GM12891 (cell line): ENCODE results near the gene ZNF446.
A peak's percentile ranks its signal among the peaks of the same experiment; 100 is the strongest.

ENCODE experiments used
- DNase-seq: peaks from one replicate; pipeline ENCODE4 v3.0.0; 2011; ENCODE audit warnings: low spot score; ENCODE audit not compliant: insufficient read length
- FAIRE-seq: peaks from 2 replicates; lab custom pipeline; 2011; peaks lifted over from hg19 to GRCh38; lab: Jason Lieb, UNC
- PAX5 ChIP-seq: IDR thresholded peaks from 2 replicates; pipeline ENCODE4 v1.6.1; 2011; ENCODE audit warnings: low read length, moderate library complexity, mild to moderate bottlenecking; ENCODE audit not compliant: insufficient read depth, severe bottlenecking
- POLR2A ChIP-seq: IDR thresholded peaks from 2 replicates; pipeline ENCODE4 v1.6.1; 2011; ENCODE audit warnings: low read depth, low read length, control low read depth
- POLR2AphosphoS5 ChIP-seq: IDR thresholded peaks from 2 replicates; pipeline ENCODE4 v1.6.1; 2011; ENCODE audit warnings: low read depth, low read length, control low read depth
- POU2F2 ChIP-seq: IDR thresholded peaks from 2 replicates; pipeline ENCODE4 v1.6.1; 2011; ENCODE audit warnings: low read depth, mild to moderate bottlenecking, control low read depth, low read length, moderate library complexity
- SPI1 ChIP-seq: IDR thresholded peaks from 2 replicates; pipeline ENCODE4 v1.6.1; 2011; ENCODE audit warnings: low read depth, low read length, control low read depth
- TAF1 ChIP-seq: IDR thresholded peaks from 2 replicates; pipeline ENCODE4 v1.6.1; 2011; ENCODE audit warnings: low read depth, low read length, control low read depth

ZNF446 gene

GRCh38 chr19:58451358-58452101 is 24.6 kb upstream of the ZNF446 start, which contains the start of gene ZNF324B:
TSS of gene ZNF324B (plus strand) at chr19:58451622. CDS start at chr19:58453702, 2,080 bp downstream.
- FAIRE-seq (peak; percentile 93), DNase-seq (peak; percentile 97)
- TF ChIP-seq PAX5 (peak; percentile 14), POLR2A (peak; percentile 45; the same call in 1 of the 2 replicates), POU2F2 (no peak), POLR2AphosphoS5 (no peak)

GRCh38 chr19:58453743-58454142 is 22.4 kb upstream of the ZNF446 start:
- no peak for TF ChIP-seq SPI1
- no peak for TF ChIP-seq TAF1
- no peak for TF ChIP-seq POLR2A
- TF ChIP-seq POLR2AphosphoS5, result no peak
- TF ChIP-seq POU2F2, result no peak
- TF ChIP-seq PAX5, result no peak
- no peak for DNase-seq
- no peak for FAIRE-seq

GRCh38 chr19:58455306-58455705 is 20.8 kb upstream of the ZNF446 start:
- TF ChIP-seq POLR2AphosphoS5 (no peak), SPI1 (no peak), PAX5 (no peak), TAF1 (no peak), POLR2A (no peak), POU2F2 (no peak)
- no peak for DNase-seq
- no peak for FAIRE-seq

DNA sequence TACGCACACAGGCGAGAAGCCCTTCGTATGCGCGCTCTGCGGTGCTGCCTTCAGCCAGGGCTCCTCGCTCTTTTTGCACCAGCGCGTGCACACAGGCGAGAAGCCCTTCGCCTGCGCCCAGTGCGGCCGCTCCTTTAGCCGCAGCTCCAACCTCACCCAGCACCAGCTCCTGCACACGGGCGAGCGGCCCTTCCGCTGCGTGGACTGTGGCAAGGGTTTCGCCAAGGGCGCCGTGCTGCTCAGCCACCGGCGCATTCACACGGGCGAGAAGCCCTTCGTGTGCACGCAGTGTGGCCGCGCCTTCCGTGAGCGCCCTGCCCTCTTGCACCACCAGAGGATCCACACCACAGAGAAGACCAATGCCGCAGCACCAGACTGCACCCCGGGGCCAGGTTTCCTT is 20.0 kb upstream of the ZNF446 start:
- TF ChIP-seq POU2F2 (no peak), SPI1 (no peak), POLR2AphosphoS5 (no peak), POLR2A (no peak), TAF1 (no peak), PAX5 (no peak)
- FAIRE-seq, result no peak
- no peak for DNase-seq

DNA sequence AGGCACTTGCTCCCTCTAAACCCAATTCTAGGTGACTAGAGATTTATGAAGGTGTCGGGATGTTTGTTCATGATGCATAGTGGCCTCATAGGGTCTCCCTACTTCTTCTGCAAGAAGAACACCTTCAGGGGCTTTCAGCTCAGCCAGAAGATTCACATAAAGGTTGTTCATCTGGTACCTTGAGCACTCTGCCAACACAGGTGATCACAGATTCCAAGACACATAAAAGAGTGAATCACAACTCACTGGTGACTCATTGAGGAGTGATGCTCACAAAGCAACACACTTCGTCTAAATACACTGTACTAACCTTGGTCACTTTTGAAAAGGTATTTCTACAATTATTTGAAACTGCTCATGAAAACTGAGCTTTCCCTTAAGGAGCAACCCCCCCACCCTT is 16.1 kb upstream of the ZNF446 start:
- FAIRE-seq (peak; percentile 26), DNase-seq (no peak)
- no peak for TF ChIP-seq PAX5
- TF ChIP-seq SPI1, result no peak
- no peak for TF ChIP-seq TAF1
- TF ChIP-seq POU2F2, result no peak
- no peak for TF ChIP-seq POLR2A
- TF ChIP-seq POLR2AphosphoS5, result no peak

GRCh38 chr19:58466089-58466759 is 9.9 kb upstream of the ZNF446 start:
- no peak for DNase-seq
- FAIRE-seq, result no peak
- TF ChIP-seq POU2F2 (no peak), PAX5 (no peak), TAF1 (no peak)

- DNase-seq, result peak; percentile 99
Observed at GRCh38 chr19:58466760-58467589, 9.2 kb upstream of the ZNF446 start, which contains the start of gene ZNF324. TSS of gene ZNF324 (plus strand) at chr19:58467080. CDS start at chr19:58469186, 2,106 bp downstream.

GRCh38 chr19:58468216-58468839 is 7.8 kb upstream of the ZNF446 start:
- DNase-seq (no peak), FAIRE-seq (no peak)
- no peak for TF ChIP-seq SPI1
- no peak for TF ChIP-seq PAX5
- TF ChIP-seq TAF1, result no peak
- TF ChIP-seq POU2F2, result 0 out of 2 replicates have a peak, but pooled peaks have one; percentile 8

More at GRCh38 chr19:58466760-58467589, 9.2 kb upstream of the ZNF446 start, which contains the start of gene ZNF324:
- TF ChIP-seq TAF1 (peak; percentile 75), PAX5 (no peak), POLR2AphosphoS5 (peak; percentile 77), SPI1 (no peak), POLR2A (peak; percentile 68; the same call in 1 of the 2 replicates), POU2F2 (no peak)
- FAIRE-seq, result peak; percentile 99
